ENCODE measurements around the gene CHMP6. TPM values are rescaled to one million over a fixed set of nuclear protein-coding genes. Genes with fewer than 3 reads are reported as not detected.

Gene CHMP6
- total and polyA plus RNA-seq, 9 of the 15 experiments (the other 6 are each of a cell fraction or from before 2014, with no cell fraction given): 0.25 to 30.4 (median 13.4) TPM

GRCh38 chr17:81043725-81044427 is 52.2 kb downstream of the CHMP6 start:
- in situ Hi-C loops (cut with MboI): no loop called here
- ATAC-seq: no peak

More at GRCh38 chr17:81043725-81044427, 52.2 kb downstream of the CHMP6 start:
- ChIA-PET POLR2A (interaction anchor here (0.5 to 1.8 kb wide), 5 partner anchors 9 to 514 kb away, joined by 3 to 6 read pairs (median 3); partner anchors contain the start of gene BAIAP2), CTCF (ENCODE audit: low intra/inter-chr PET ratio) (no interaction called here)
- WGBS (ENCODE audit: insufficient coverage, low coverage, missing lambda C conversion rate): 77% methylated on average over 28 of the region's 38 CpGs
- peaks cover 16% of the 10 kb centered on the region for H3K9me1 ChIP-seq (ENCODE audit: control insufficient read depth, insufficient read depth, low read length)
- H3K4me1 ChIP-seq (replicated peaks in 1 of 2; ENCODE audit: control insufficient read depth in 2 of 2, insufficient read depth in 2 of 2, low read length in 2 of 2): peaks cover 18 to 81% of the 10 kb centered on the region in 2 experiments
- H3K79me2 ChIP-seq (ENCODE audit: control insufficient read depth, insufficient read depth, low read length): peaks cover 86% of the 10 kb centered on the region
- no peaks in the 10 kb centered on the region for H3K9me3 ChIP-seq (replicated peaks; ENCODE audit: control insufficient read depth, insufficient read depth, low read depth, low read length)
- peaks cover 19% of the 10 kb centered on the region; the same call in 1 of the 3 replicates for H3K36me3 ChIP-seq (ENCODE audit: control insufficient read depth, insufficient read depth, low read length)
- H2AFZ ChIP-seq (ENCODE audit: low read depth, low read length): no peak overlapping the region
- intact Hi-C loops (cut with micrococcal nuclease): loop anchor here (5.0 kb wide), 1 partner anchor 53 kb away; no protein-coding TSS in a partner anchor
- DNase-seq (ENCODE audit: extremely low read depth in 1 of 4, low spot score in 3 of 4) (no peak), FAIRE-seq (no peak)
- H3K27me3 ChIP-seq (ENCODE audit: control insufficient read depth in 2 of 2, insufficient read depth in 2 of 2, low read length in 2 of 2): no peaks in the 10 kb centered on the region
- peak overlapping the region in 1 of 2 experiments; percentile 61; a peak in 2 of 4 replicates for H3K9ac ChIP-seq (ENCODE audit: insufficient read depth in 1 of 2, low read depth in 2 of 2, low read length in 2 of 2)
- TF ChIP-seq CBX5 (IDR thresholded peaks at IDR 0.05; ENCODE audit: borderline replicate concordance, low read depth) (no peak), ZBTB33 (CRISPR knock-in tag; IDR thresholded peaks at IDR 0.05) (peak; percentile 63; the same call in 1 of the 2 replicates)
- peaks cover 39% of the 10 kb centered on the region for H4K20me1 ChIP-seq (replicated peaks; ENCODE audit: control insufficient read depth, insufficient read depth, low read length)
- BruUV-seq (replicated peaks): no TSS peak
- H3K4me2 ChIP-seq (ENCODE audit: insufficient read depth, low read length): no peak overlapping the region
- H3K27ac ChIP-seq (ENCODE audit: extremely low read depth, low read depth, low read length): no peak overlapping the region
- no peak overlapping the region for H3K4me3 ChIP-seq
